GM18873 (cell line): ENCODE results near the gene PLCB1.

Experiments
- ATAC-seq: cut with Tn5 transposase; IDR thresholded peaks from one replicate; pipeline ENCODE4 v1.9.1; 2021; ENCODE audit warnings: mild to moderate bottlenecking, moderate library complexity, moderate number of reproducible peaks; ENCODE audit not compliant: unreplicated experiment, low FRiP score

The PLCB1 gene

DNA sequence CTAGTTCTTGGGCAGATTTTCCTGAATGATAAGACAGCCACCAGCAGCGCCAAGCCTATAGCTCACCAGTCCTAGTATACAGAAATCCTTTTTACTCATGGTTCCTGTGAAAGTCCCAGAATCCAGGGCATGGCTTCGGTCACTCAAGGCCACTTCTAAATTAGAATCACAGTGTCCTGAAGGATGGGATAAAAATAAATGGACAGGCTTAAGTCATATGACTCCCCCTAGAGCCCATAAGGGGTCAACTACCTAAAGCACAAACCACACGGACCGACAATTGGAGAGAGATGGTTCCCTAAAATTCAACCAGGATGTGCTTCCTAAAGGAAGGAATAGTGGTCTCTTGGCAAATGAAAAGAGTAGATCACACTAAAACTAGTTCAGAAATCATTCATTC is 532.7 kb downstream of the PLCB1 start:
- no peak for ATAC-seq

- no peak for ATAC-seq
Measured at GRCh38 chr20:8667306-8667705, 535.2 kb downstream of the PLCB1 start.

DNA sequence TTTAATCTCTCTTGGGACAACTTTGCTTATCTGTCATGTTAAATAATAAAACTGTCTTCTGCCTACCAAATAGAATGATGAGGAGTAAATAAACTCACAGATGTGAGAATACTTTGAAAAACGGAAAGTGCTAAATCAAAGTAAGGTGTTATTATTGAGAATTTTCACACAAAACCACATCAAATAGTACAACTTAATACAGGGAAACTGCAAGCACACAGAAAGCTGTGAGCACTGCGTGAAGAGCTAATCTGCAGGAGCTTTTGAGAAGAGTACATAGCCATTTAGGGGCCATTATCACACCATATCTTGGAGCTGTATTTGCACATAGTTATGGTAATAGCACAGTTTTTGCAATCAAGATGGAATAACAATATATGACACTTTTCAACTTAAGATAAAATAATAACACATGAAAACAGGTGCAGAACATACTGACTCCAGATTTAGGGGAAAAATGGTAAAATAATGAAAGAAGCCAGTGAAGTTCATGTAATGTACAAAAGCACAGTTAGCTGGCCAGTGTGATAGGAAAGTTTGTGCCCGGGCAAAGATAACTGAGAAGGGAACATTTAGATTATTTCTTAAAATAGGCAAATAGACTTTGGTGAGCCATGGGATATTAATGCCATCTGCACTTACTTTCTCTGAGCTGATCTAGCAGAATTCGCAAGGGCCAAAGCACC is 538.3 kb downstream of the PLCB1 start:
- ATAC-seq = no peak

- no peak for ATAC-seq
Measured at GRCh38 chr20:8670893-8671215, 538.8 kb downstream of the PLCB1 start.

DNA sequence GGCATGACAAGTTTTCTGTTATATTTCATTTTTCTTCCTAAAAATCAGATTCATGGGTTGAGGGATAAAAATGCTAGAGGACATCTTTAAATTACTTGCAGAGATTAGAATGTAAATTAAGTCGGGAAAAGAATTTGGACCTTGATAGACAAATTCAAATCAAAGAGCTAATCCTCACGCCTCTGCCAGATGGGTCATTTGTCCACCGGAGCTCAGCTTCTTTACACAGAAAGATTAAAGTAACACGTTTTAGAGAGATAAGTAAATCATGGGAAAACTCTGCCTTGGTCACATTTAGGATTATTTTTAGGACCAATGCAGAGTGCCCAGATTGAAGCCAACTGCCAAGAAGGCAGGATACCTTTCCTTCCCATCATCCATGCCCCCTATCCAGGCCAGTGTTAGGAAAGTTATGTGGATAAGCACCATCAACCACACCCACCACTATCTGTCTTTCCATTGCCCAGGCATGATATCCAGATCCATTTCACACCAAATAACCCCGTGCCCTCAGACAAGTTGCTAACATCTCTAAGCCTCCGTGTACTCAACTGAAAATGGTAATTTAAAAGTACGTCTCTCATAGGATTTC is 539.4 kb downstream of the PLCB1 start:
- ATAC-seq = no peak

GRCh38 chr20:8673116-8673515 is 541.0 kb downstream of the PLCB1 start:
- no peak for ATAC-seq

GRCh38 chr20:8675896-8676295 is 543.8 kb downstream of the PLCB1 start:
- ATAC-seq = no peak

DNA sequence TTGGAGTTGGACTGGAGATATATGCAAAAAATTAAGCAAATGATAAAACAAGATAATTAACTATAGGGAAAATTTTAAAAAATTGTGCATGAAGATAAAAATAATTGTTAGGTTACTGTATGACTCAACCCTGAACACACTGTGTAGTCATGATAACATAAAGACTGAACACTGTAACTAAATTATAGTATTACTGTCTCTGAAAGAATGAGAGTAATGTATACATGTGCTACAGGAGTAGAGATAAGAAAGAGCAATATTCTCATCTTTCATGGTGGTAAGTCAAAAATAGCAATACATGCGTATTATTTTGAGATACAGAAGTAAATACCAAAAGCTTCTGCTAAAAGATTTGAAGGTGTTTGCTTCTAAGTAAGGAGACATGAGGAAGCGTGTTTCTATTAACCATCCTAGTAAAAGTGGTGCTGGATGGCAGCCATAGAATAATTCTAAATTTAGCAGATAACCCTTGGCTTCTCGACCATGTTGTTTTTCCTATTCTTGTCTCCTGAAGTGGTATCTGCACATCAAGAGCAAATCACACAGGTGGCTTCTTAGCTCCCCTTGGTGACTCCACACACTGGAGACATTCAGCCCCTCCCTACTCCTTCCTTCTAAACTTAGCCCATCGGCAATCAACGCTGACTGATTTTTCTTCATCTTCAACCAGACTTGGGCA is 546.2 kb downstream of the PLCB1 start:
- no peak for ATAC-seq

DNA sequence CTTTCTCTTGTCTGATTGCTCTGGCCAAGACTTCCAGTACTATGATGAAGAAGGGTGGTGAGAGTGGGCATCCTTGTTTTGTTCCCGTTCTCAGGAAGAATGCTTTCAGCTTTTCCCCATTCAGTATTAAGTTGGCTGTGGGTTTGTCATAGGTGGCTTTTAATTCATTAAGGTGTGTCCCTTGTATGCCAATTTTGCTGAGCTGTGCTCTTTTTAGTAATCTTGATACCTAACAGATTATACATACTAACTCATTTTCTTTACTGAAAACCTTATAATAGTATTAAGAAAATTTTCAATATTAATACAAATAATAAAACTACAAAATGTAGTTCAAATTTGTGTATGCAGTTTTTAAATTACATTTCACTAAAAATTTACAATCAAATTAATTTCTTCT is 557.3 kb downstream of the PLCB1 start:
- no peak for ATAC-seq

DNA sequence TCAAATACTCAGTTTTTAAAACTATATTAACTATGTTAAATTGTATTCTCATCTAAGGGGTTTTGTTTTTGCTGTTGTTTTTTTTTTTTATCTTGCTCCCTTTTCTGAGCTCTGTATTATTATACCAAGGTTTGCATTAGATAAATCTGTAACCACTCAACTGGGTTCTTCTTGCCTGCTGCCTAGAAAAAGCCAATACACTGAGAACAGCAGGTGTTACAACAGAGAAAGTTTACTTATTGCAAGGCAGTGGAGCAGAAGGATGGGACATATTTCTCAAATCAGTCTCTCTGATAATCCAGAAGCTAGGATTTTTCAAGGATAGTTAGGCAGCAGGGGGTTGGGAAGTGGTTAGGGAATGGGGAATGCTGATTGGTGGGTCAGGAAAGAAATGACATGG is 558.0 kb downstream of the PLCB1 start:
- ATAC-seq = no peak

- no peak for ATAC-seq
Measured at GRCh38 chr20:8693709-8694108, 561.6 kb downstream of the PLCB1 start.

- ATAC-seq = no peak
Measured at GRCh38 chr20:8700756-8701155, 568.7 kb downstream of the PLCB1 start.

GRCh38 chr20:8706961-8707700 is 575.1 kb downstream of the PLCB1 start:
- ATAC-seq = no peak

DNA sequence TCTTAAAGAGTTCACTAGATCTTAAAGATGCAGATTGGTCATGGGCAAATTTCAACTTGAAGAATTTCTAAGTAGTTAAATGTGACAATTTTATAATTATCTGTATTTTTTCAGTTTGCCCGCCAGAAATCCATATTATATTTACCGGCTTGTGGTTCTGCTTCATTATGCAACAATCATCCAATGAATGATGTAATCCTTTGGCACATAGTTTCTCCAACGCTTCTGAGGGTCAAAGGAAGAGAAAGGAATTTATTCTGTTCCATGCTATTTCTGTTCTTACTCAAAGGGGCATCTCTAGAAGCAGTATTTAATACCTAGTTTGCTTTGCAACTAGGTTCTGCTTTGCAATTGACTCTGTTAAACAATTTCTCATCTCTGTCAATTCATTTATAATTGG is 577.6 kb downstream of the PLCB1 start:
- no peak for ATAC-seq

GRCh38 chr20:8711501-8711900 is 579.4 kb downstream of the PLCB1 start:
- ATAC-seq = no peak

DNA sequence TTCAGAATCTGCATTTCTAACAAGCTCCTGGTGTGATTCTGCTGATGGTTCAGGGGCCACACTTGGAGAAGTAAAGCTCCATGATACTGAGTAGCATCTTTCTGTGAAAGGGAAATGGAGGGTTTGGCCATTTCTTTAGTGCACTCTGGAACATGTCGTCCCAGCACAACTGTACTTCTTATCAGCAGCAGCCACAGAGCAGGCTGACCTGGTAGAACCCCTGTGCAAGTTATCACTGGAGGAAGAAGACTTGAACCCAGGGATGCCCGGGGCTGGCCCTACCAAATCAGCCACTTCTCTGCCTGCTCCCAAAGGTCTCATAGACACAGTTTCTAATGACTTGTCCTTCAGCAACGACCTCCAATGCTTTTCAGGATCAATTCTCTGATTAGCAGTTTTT is 582.1 kb downstream of the PLCB1 start:
- ATAC-seq = no peak

DNA sequence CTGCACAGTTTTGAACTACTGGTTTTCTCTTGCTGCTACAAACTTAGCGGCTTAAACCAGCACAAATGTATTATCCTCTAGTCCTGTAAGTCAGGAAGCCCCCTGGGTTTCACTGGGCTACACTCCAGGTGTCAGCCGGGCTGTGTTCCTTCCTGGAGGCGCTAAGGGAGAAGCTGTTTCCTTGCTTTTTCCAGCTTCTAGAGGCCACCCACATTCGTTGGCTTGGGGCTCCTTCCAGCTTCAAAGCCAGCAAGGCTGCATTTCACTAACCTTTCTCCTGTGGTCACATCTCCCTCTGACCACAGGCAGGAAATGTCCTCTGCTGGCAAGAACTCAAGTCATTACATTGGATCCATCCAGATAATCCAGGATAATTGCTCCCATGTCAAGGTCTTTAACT is 586.2 kb downstream of the PLCB1 start:
- no peak for ATAC-seq

GRCh38 chr20:8720089-8720488 is 588.0 kb downstream of the PLCB1 start:
- ATAC-seq = no peak

DNA sequence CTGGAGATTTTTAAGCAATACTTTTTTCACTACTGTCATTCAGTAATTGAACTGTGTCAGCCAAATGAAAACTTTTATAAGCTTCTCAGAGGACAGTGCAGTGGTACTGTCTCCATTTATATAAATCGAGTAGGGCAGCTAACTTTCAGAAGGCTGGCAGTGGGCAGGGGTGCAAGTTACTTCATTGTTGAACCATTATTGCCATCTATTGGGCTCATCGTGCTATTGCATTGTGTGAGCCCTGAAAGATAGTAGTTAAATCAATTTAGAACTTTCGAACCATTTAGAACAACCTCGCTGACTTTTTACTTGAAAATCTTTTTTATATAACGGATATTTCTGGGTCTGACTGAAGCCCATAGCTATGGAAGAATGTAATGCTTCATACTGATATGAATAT is 589.0 kb downstream of the PLCB1 start:
- no peak for ATAC-seq

GRCh38 chr20:8722277-8722928 is 590.3 kb downstream of the PLCB1 start:
- peak; percentile 69 for ATAC-seq

DNA sequence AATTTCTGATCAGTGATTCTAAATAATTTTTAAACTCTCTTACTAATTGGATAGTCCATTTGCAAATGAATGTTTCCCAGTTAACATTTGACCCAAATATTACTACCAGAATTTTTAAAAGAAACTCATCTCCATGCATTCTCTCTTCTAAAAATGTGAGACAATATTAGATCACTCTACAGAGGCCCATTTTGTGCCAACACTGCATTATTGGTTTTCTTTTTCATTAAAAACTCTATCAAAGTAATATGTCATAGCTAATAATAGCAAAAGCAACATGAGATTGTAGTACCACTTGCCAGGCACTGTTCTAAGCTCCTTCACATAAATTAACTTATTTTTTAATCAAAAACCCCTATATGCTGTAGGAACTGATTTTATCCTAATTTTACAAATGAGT is 591.2 kb downstream of the PLCB1 start:
- no peak for ATAC-seq
